Stimulated activated CD4-positive, alpha-beta T cell treated with anti-CD3 and anti-CD28 coated beads, Interleukin-2, amount 100 ng/mL, for 48 hours (primary cell): Measurements from ENCODE around the gene ISG20L2.

Experiments
- DNase-seq, 2 donors: peaks; one replicate each; pipeline ENCODE4 v3.0.0-alpha.2; 2020

The ISG20L2 gene

GRCh38 chr1:156684227-156684782 is 44.3 kb downstream of the ISG20L2 start:
- no peak for DNase-seq

- DNase-seq: no peak
Observed at GRCh38 chr1:156682166-156682890, 46.2 kb downstream of the ISG20L2 start.

GRCh38 chr1:156681196-156681960 is 47.2 kb downstream of the ISG20L2 start:
- no peak for DNase-seq

- no peak for DNase-seq
Observed at GRCh38 chr1:156680056-156680455, 48.5 kb downstream of the ISG20L2 start.

GRCh38 chr1:156677616-156678596 is 50.7 kb downstream of the ISG20L2 start:
- DNase-seq: no peak

- no peak for DNase-seq
Observed at GRCh38 chr1:156676820-156677615, 51.5 kb downstream of the ISG20L2 start, which contains the start of gene NES. Gene NES, minus strand, starts transcription at chr1:156677407. Its CDS starts 143 bp downstream, at chr1:156677264.

- DNase-seq: no peak
Observed at GRCh38 chr1:156676114-156676819, 52.3 kb downstream of the ISG20L2 start.

GRCh38 chr1:156675210-156676113 is 53.1 kb downstream of the ISG20L2 start:
- DNase-seq: no peak

GRCh38 chr1:156673387-156674121 is 55.0 kb downstream of the ISG20L2 start:
- no peak for DNase-seq
